Activated T-cell treated with anti-CD3 and anti-CD28 coated beads, Interleukin-2, amount 50 U/mL, for 4 hours (primary cell): ENCODE measurements around the gene ADRA1B. TPM values are rescaled to one million over a fixed set of nuclear protein-coding genes. Genes with fewer than 3 reads are reported as not detected.

Source experiments
- ATAC-seq, 2 donors: fragments of 200-7000 bp; cut with Tn5 transposase; one replicate each; pipeline ENCODE4 v1.10.0; 2021
- DNase-seq: peaks from one replicate; pipeline ENCODE4 v3.0.0-alpha.2; 2020
- H3K27me3 Mint-ChIP-seq: one replicate; pipeline ENCODE4 v1.8.0; 2021; ENCODE audit warnings: low read depth, mixed read lengths
- H3K36me3 Mint-ChIP-seq: one replicate; pipeline ENCODE4 v1.8.0; 2022; ENCODE audit warnings: mixed read lengths; ENCODE audit not compliant: insufficient read depth
- H3K4me1 Mint-ChIP-seq: one replicate; pipeline ENCODE4 v1.8.0; 2021; ENCODE audit warnings: low read depth, mixed read lengths
- H3K4me3 Mint-ChIP-seq: one replicate; pipeline ENCODE4 v1.8.0; 2021; ENCODE audit warnings: mild to moderate bottlenecking, moderate library complexity, mixed read lengths
- H3K9me3 Mint-ChIP-seq: one replicate; pipeline ENCODE4 v1.8.0; 2021; ENCODE audit warnings: mixed read lengths
- total RNA-seq, 3 donors: library from RNA; stranded (reverse); gene quantifications; one replicate each; pipeline ENCODE4 v1.2.1, GENCODE V29; 2021

The ADRA1B gene
- under 1 TPM; 0.43 to 0.71 (median 0.49) TPM for total RNA-seq

DNA sequence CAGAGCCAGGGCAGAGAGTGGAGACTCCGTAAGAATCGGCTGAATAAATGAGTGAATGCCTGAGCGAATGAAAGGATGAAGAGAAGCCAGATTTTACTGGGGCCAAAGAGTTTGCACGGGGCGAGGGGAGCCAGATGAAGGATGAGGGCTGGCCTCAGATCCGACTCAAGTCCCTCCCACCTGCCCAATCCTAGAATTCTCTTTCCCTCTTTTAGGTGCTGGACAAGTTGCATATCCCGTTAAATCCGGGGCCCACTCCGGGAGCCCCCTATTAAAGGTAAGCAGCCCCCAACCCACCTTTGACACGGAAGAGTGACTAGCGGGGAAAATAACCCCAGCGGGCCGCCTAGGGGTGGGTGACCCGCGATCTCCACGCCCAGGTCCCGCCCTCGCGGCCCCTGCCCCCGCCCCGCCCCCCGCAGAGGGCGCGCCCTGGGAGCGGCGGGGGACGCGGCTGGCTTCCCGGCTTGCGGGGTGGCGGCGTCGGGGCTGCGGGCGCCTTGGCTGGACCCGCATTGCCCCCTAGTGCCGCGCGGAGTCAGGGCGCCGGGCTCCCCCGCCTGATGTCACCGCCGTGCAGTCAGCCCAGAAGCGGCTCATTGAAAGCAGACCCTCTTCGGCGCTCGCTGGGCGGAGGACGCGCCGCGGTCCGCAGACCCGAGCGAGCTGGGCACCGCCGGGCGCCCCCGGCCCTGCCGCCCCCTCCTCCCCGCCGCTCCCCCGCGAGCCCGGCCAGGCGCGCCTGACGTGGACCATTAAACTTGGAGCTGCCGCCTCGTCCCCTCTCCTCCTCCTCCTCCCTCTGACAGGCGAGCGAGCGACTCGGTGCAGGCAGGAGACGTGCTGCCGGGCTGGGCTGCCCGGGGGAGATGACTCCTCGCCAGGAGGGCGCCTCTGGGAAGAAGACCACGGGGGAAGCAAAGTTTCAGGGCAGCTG is at the start of gene ADRA1B:
Gene ADRA1B (plus strand): TSS at position 579 of the 937 bp plus-strand sequence. CDS start 424 bp downstream, outside the sequence.
- H3K9me3 Mint-ChIP-seq, result no peaks in the 10 kb centered on the region
- peak within 1 kb of the TSS; percentile 55 for H3K4me3 Mint-ChIP-seq
- peaks cover 45% of the 10 kb centered on the region for H3K27me3 Mint-ChIP-seq

DNA sequence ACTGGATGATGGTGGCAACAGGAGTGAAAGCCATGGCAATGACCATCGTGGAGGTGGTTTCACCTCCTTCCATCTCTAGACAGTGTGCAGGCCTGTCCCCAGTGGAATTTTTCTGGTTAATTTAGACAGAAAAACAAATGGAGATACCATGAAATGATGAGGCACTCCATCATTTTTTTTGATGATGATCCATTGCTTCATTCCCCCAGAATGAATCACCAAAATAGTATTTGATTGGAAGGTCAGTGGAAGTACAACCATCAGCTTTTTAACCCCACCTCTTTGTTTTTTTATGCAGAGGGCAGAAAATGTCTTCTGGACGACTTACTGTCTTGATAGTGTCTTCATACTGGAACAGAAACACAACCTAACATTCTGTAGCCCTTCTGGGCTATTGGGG is 42.6 kb upstream of the ADRA1B start:
- DNase-seq (no peak), ATAC-seq (no peak)
- no peaks in the 10 kb centered on the region for H3K36me3 Mint-ChIP-seq
- H3K4me3 Mint-ChIP-seq, result no peak overlapping the region
- no peaks in the 10 kb centered on the region for H3K9me3 Mint-ChIP-seq
- no peaks in the 10 kb centered on the region for H3K4me1 Mint-ChIP-seq
- H3K27me3 Mint-ChIP-seq, result peaks cover 34% of the 10 kb centered on the region

More for the DNA sequence above, at the start of gene ADRA1B:
- Mint-ChIP-seq H3K36me3 (no peaks in the 10 kb centered on the region), H3K4me1 (peaks cover 11% of the 10 kb centered on the region)
- ATAC-seq (peak; percentile 93 to 97), DNase-seq (peak; percentile 35)

DNA sequence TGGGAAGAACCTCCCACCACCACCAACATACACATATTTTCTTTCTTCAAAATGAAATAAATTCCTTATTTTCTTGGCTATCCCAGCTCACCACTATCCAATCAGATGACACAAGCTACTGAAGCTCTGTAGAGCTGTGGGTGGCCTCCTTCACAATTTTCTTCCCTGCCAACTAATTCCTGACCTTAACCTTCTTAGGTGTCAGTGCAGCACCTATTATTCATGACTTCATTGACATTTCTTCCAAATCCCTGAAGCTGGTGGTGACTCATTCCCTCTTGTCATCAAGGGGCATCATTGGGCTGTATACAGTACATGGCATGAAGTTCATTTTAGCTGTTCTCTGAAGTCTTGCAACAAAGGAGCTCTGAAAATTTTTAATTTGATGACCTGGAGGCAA is 42.0 kb upstream of the ADRA1B start:
- H3K4me3 Mint-ChIP-seq, result no peak overlapping the region
- no peaks in the 10 kb centered on the region for H3K9me3 Mint-ChIP-seq
- DNase-seq (no peak), ATAC-seq (no peak)
- no peaks in the 10 kb centered on the region for H3K36me3 Mint-ChIP-seq
- H3K27me3 Mint-ChIP-seq, result peaks cover 35% of the 10 kb centered on the region
- H3K4me1 Mint-ChIP-seq, result no peaks in the 10 kb centered on the region

DNA sequence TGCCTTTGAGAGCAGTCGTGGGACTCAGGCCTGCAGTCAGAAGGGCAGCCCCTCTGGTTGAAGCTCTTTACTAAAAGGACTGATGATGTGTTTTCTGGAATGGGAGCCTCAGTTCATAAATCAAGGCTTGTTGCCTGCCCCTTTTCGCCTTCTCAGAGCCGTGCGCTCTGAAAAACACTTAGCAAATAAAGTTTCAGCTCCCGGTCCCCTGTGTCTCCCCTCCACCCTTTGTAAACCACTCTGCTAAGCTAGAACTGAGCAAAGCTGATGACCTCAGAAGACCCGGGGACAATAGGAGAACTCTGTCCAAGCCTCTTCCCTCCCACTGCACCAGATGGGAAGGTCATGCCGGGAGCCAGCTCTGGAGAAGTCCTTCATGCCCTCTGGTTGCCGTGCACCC is 39.3 kb upstream of the ADRA1B start:
- no peaks in the 10 kb centered on the region for H3K4me1 Mint-ChIP-seq
- H3K27me3 Mint-ChIP-seq, result peaks cover 36% of the 10 kb centered on the region
- H3K36me3 Mint-ChIP-seq, result no peaks in the 10 kb centered on the region
- H3K9me3 Mint-ChIP-seq, result no peaks in the 10 kb centered on the region
- no peak overlapping the region for H3K4me3 Mint-ChIP-seq
- no peak for ATAC-seq
- no peak for DNase-seq

DNA sequence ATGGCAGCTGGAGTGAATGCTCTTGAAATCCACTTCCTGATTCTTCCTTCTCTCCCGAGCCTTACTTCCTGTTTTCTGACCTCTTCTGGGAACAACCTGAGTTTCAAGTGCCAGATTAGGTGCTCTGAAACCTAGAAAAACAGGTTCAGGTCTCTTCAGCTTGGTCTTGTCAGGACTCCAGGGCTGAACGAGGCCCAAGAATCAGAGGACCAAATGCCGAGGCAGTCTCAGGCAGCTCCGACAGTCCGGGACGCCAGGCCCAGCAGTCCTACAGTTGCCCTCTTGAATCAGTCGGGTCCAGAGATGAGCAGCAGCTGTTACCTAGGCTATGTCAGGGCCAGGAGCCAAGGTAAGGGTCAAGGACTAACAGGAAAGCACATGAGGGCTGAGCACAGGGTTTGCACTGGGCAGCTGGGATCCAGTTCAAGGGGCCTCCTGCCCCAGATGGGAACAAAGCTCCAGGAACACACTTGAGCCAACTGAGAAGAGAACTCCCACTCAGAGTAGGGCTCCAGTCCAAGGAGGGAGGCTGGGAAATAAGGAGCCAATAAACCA is 38.3 kb upstream of the ADRA1B start:
- H3K36me3 Mint-ChIP-seq, result no peaks in the 10 kb centered on the region
- H3K27me3 Mint-ChIP-seq, result peaks cover 36% of the 10 kb centered on the region
- no peak overlapping the region for H3K4me3 Mint-ChIP-seq
- H3K9me3 Mint-ChIP-seq, result no peaks in the 10 kb centered on the region
- DNase-seq (no peak), ATAC-seq (no peak)
- no peaks in the 10 kb centered on the region for H3K4me1 Mint-ChIP-seq

DNA sequence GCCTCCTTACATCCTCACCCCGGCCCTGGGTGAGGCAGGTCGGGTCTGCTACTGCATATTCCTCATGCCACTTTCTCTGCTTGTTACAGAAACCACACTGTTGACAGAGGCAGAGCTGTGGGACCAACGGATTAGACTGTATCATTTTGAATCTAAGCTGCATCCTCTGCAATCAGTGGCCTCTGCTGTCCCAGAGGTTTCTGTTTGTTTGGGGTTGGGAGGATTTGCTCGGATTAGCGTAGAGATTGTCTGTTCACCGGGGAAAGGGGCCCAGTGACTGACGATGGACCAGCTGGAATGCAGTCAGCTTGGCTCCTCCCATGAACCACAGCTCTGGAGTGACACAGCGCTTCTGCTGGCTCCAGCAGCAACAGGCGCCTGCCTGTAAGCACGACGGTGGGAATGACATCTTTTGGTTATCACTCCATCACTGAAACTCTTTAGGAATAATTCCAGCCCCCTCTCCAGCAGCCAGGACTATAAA is 37.3 kb upstream of the ADRA1B start:
- no peaks in the 10 kb centered on the region for H3K9me3 Mint-ChIP-seq
- peaks cover 33% of the 10 kb centered on the region for H3K27me3 Mint-ChIP-seq
- no peak overlapping the region for H3K4me3 Mint-ChIP-seq
- H3K36me3 Mint-ChIP-seq, result no peaks in the 10 kb centered on the region
- no peaks in the 10 kb centered on the region for H3K4me1 Mint-ChIP-seq
- DNase-seq, result no peak
- ATAC-seq, result no peak

DNA sequence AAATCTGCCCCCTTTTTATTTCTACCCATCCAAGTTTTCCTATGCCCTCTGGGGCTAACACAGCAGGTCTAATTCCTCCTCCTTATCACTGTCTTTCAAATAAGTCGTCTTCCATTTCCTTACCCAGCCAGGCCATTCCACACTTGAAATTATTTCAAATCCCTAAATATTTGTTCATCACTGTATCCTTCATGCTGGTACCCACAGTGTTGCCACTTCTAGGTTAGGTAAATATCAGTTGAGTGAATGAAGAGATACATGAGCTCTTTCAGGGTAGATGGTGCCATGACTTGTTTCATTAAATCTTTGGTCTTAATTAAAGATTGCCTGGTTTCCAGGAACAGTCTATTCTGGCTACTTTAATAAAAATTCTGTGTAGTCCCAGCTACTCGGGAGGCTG is 35.6 kb upstream of the ADRA1B start:
- Mint-ChIP-seq H3K9me3 (no peaks in the 10 kb centered on the region), H3K4me1 (no peaks in the 10 kb centered on the region), H3K27me3 (peaks cover 33% of the 10 kb centered on the region), H3K36me3 (no peaks in the 10 kb centered on the region), H3K4me3 (no peak overlapping the region)
- DNase-seq, result no peak
- no peak for ATAC-seq

DNA sequence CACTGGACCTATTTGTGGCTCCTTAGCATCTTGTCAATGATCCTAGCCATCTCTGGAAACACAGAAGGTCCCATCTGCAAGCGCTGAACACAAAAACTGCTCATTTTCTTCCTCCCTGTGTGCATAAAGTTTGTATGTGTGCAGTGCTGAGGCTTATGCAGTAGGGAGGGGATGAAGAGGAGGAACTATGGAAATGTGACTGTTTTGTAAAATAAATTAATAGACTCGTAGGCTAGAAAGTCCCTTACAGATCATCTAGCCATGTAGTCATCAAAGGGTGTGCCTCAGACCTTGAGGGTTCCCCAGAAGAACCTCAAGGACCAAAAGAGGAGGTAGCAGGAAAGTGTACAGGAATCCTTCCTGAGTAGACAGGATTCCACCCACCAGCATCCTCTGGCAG is 34.3 kb upstream of the ADRA1B start:
- Mint-ChIP-seq H3K27me3 (peaks cover 26% of the 10 kb centered on the region), H3K4me1 (no peaks in the 10 kb centered on the region), H3K36me3 (no peaks in the 10 kb centered on the region), H3K4me3 (no peak overlapping the region), H3K9me3 (no peaks in the 10 kb centered on the region)
- ATAC-seq (no peak), DNase-seq (no peak)

DNA sequence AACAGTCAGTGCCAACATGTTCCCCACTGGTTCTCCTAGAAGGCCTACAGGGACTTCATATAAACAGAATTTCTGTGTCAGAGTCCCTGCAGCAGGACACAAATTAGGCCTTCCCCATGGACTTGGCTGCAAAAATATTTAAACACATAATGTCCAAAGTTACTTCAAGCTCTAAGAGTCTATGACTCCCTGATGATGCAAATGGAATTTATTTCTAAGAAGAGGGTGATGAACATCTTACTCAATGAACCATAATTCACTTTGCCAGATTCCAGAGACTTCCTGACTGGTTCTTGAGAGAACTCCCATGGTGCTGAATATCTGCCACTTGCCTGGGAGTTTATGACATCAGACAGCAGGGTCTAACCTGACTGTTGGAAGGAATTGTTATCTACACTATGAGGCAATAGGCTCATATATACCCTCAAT is 32.7 kb upstream of the ADRA1B start:
- no peak overlapping the region for H3K4me3 Mint-ChIP-seq
- H3K27me3 Mint-ChIP-seq, result peaks cover 17% of the 10 kb centered on the region
- no peak for DNase-seq
- H3K9me3 Mint-ChIP-seq, result no peaks in the 10 kb centered on the region
- no peaks in the 10 kb centered on the region for H3K36me3 Mint-ChIP-seq
- ATAC-seq, result no peak
- no peaks in the 10 kb centered on the region for H3K4me1 Mint-ChIP-seq

DNA sequence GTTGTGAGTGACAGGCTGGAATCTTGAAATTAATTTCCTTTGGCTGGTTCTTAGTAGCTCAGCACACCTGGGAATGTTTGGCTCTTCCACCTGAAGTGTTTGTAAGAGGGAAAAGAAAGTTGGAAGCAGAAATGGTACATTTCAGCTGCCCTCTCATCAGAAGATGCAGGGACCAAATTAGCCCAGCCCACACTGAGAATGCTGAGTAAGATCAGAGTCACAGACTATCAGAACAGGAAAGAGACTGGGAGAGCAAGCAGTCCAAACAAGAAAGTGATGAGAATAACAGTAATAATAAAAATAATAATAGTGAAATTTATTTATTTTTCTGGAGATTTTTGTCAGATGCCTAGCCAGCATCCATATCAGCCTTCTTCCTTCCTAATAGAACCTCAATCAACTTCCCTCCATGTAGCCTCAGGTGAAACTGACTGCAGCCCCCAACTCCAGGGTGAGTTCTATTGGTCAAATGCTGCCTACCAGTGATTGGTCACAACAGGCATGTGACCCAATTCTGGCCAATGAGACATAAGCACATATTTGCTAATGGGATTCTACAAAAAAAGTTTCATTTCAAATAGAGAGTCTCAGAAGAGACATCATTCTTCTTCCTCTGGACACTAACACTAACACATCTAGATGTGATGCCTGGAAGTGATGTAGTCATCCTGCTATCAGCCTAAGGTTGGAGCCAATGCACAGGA is 31.2 kb upstream of the ADRA1B start:
- Mint-ChIP-seq H3K27me3 (peaks cover 7% of the 10 kb centered on the region), H3K9me3 (no peaks in the 10 kb centered on the region), H3K36me3 (no peaks in the 10 kb centered on the region), H3K4me3 (no peak overlapping the region), H3K4me1 (no peaks in the 10 kb centered on the region)
- DNase-seq, result no peak
- ATAC-seq, result no peak

DNA sequence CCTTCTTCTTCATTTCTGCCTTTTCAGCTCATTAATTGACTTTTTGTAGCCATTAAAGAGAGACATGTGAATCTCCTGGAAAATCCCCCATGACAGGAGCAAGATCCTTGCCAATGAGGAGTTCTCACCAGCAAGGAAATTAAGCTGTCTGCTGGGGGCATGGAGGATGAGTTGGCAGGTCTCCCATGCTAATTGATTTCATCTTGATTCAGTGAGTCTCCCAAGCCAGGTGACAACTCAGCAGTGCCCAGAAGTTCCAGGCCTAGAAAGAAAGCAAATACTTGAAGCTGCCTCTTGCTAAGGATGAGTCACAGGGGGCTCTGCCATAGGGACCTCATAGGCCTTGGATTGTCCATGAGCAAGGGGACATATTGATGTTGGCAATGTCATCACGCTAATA is 30.0 kb upstream of the ADRA1B start:
- Mint-ChIP-seq H3K27me3 (peaks cover 4% of the 10 kb centered on the region), H3K4me3 (no peak overlapping the region), H3K36me3 (no peaks in the 10 kb centered on the region), H3K9me3 (no peaks in the 10 kb centered on the region), H3K4me1 (no peaks in the 10 kb centered on the region)
- no peak for DNase-seq
- ATAC-seq, result no peak

DNA sequence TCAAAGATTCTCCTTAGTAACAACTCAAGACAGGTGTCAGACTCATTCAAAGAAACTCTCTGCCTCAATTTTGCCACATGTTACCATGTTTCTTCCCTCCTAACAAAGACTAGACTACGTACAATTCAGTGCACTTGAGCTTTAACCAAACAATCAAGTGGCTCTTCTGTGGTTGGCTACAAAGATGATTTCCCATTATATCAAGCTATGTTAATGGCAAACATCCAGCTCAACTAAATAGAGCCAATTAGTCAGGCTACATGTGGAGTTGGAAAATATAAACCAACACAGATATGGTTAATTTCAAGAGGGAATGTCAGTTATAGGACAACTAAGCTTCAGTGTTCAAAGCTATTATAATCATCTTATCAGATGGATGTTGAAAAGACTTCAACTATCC is 29.2 kb upstream of the ADRA1B start:
- H3K36me3 Mint-ChIP-seq, result no peaks in the 10 kb centered on the region
- H3K4me1 Mint-ChIP-seq, result no peaks in the 10 kb centered on the region
- ATAC-seq (no peak), DNase-seq (no peak)
- no peak overlapping the region for H3K4me3 Mint-ChIP-seq
- H3K9me3 Mint-ChIP-seq, result no peaks in the 10 kb centered on the region
- peaks cover 2% of the 10 kb centered on the region for H3K27me3 Mint-ChIP-seq

DNA sequence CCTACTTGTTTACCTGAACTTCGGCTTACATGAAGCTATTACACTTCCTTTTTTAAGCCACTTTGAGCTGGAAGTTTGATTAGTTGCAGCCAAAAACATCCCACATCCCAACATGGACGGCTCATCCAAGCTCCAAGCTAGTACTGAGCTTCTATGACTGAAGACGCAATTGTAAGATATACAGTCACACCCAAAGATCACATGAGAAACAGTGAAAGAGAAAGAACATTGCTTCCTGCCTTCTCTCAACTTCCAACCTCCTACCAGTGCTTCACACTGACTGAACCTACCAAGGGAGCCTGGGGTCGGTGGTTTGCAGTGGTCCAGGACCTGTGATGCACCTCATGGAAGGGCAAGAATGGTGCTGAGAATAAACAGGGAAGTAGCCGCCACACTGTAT is 27.4 kb upstream of the ADRA1B start:
- no peaks in the 10 kb centered on the region for H3K4me1 Mint-ChIP-seq

DNA sequence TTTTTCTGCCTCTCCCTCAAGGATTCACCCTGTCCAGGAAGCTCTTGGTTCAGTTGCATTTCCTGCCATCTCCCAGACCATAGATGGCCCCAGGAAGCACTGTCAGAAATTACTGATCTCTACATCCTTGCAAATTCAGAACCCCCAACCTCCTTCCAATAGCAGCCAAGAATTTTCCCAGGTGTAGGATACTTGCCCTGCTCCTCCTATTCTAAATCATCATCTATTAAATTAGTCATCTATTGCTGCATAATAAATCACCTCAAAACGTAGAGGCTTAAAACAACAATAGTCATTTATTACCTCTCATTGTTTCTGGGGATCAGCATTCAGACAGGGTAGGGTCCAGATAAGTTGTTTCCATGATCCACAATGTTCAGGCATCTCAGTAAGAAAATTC is 26.1 kb upstream of the ADRA1B start:
- peaks cover 2% of the 10 kb centered on the region for H3K27me3 Mint-ChIP-seq
- H3K4me3 Mint-ChIP-seq, result no peak overlapping the region

More for the DNA sequence above, 27.4 kb upstream of the ADRA1B start:
- no peak overlapping the region for H3K4me3 Mint-ChIP-seq
- ATAC-seq, result no peak
- H3K27me3 Mint-ChIP-seq, result peaks cover 2% of the 10 kb centered on the region
- no peaks in the 10 kb centered on the region for H3K9me3 Mint-ChIP-seq
- no peak for DNase-seq
- no peaks in the 10 kb centered on the region for H3K36me3 Mint-ChIP-seq

More for the DNA sequence above, 26.1 kb upstream of the ADRA1B start:
- Mint-ChIP-seq H3K36me3 (no peaks in the 10 kb centered on the region), H3K9me3 (no peaks in the 10 kb centered on the region), H3K4me1 (no peaks in the 10 kb centered on the region)
- no peak for ATAC-seq
- DNase-seq, result no peak
